Neural progenitor cell (in vitro differentiated cells): Measurements from ENCODE around the gene PPP1R3G.

Experiments used
- CTCF ChIP-seq: fragments of 200-600 bp; sonication (generic); IDR thresholded peaks from 2 replicates; pipeline ENCODE4 v1.5.1; 2017; ENCODE audit warnings: antibody characterized with exemption, mild to moderate bottlenecking
- EZH2 ChIP-seq: fragments of 200-600 bp; sonication (generic); IDR thresholded peaks from 2 replicates; pipeline ENCODE4 v1.6.1; 2017; ENCODE audit warnings: antibody characterized with exemption, mild to moderate bottlenecking, moderate library complexity

DNA sequence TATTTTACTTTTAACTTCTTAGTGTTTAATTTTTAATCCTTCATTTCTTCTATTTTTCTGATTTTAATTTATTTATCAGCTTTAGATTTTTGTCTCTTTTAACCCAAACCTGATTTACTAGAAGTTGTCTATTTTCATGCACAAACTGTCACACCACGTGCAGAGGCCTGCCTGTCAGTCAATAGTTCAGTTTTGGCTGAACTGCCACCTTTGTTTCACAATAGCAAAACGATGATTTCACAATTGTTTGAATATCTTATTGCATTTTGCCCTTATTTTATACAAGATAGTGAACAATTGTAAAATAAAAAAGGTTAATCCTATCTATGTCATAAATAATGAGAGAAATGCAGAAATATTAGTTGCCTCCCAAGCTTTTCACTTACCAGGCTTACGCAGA is 24.0 kb upstream of the PPP1R3G start:
- TF ChIP-seq EZH2 (no peak), CTCF (no peak)
